Central memory CD4-positive, alpha-beta T cell (primary cell): ENCODE data around the gene MRPL16.

ENCODE experiments used
- DNase-seq: peaks from one replicate; pipeline ENCODE4 v3.0.0; 2022

Gene MRPL16

GRCh38 chr11:59770319-59770718 is 40.3 kb downstream of the MRPL16 start:
- no peak for DNase-seq

- DNase-seq, result no peak
Measured at GRCh38 chr11:59769828-59770227, 40.8 kb downstream of the MRPL16 start.

- no peak for DNase-seq
Measured at GRCh38 chr11:59769111-59769510, 41.5 kb downstream of the MRPL16 start.

GRCh38 chr11:59767225-59767611 is 43.4 kb downstream of the MRPL16 start:
- DNase-seq, result peak; percentile 59

- DNase-seq, result no peak
Measured at GRCh38 chr11:59766542-59767224, 43.9 kb downstream of the MRPL16 start.

- no peak for DNase-seq
Measured at GRCh38 chr11:59765068-59765735, 45.4 kb downstream of the MRPL16 start.

- no peak for DNase-seq
Measured at GRCh38 chr11:59761993-59762392, 48.6 kb downstream of the MRPL16 start.

GRCh38 chr11:59760771-59761170 is 49.8 kb downstream of the MRPL16 start:
- no peak for DNase-seq

GRCh38 chr11:59759900-59760299 is 50.7 kb downstream of the MRPL16 start:
- no peak for DNase-seq

- DNase-seq, result no peak
Measured at GRCh38 chr11:59758401-59759037, 52.1 kb downstream of the MRPL16 start.

- no peak for DNase-seq
Measured at GRCh38 chr11:59756845-59757244, 53.7 kb downstream of the MRPL16 start.

- no peak for DNase-seq
Measured at GRCh38 chr11:59756558-59756840, 54.1 kb downstream of the MRPL16 start.
